Rectal smooth muscle tissue (tissue), 1 donor: ENCODE results near the gene SLC7A8.

Source experiments
- H3K27ac ChIP-seq: one replicate; pipeline ENCODE4 v1.7.0; 2013; ENCODE audit warnings: low read depth, low read length, inconsistent platforms
- H3K27me3 ChIP-seq: one replicate; pipeline ENCODE4 v1.7.0; 2013; ENCODE audit warnings: low read length; ENCODE audit not compliant: control insufficient read depth, insufficient read depth
- H3K36me3 ChIP-seq: one replicate; pipeline ENCODE4 v1.7.0; 2013; ENCODE audit warnings: low read length; ENCODE audit not compliant: control insufficient read depth, insufficient read depth
- H3K4me1 ChIP-seq: one replicate; pipeline ENCODE4 v1.7.0; 2013; ENCODE audit warnings: low read length; ENCODE audit not compliant: control insufficient read depth, insufficient read depth
- H3K4me3 ChIP-seq: one replicate; pipeline ENCODE4 v1.7.0; 2013; ENCODE audit warnings: low read length
- H3K9ac ChIP-seq: one replicate; pipeline ENCODE4 v1.7.0; 2013; ENCODE audit warnings: low read length

The SLC7A8 gene

DNA sequence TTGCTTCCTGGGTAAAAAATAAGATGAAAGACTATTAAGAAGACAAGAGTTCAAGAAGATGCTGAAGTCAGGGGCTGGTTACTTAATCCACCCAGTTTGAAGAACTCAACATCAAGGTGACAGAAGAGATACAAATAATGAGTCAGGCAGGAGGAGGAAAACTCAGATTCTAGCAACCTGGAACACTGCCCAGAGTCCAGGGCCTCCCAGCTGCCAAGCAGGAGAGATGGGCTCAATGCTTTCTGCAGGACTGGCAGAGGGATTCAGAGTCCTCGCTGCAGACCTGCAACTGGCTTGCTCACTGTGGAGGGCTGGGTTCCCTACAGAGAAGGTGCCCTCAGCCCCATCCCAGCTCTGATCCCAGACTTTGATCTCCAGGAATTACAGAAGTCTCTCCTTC, 35.8 kb downstream of the SLC7A8 start:
- H3K4me3 ChIP-seq, result no peak overlapping the region
- H3K27ac ChIP-seq, result peak overlapping the region; percentile 2
- no peaks in the 10 kb centered on the region for H3K27me3 ChIP-seq
- no peaks in the 10 kb centered on the region for H3K36me3 ChIP-seq
- no peak overlapping the region for H3K9ac ChIP-seq
- peaks cover 2% of the 10 kb centered on the region for H3K4me1 ChIP-seq

DNA sequence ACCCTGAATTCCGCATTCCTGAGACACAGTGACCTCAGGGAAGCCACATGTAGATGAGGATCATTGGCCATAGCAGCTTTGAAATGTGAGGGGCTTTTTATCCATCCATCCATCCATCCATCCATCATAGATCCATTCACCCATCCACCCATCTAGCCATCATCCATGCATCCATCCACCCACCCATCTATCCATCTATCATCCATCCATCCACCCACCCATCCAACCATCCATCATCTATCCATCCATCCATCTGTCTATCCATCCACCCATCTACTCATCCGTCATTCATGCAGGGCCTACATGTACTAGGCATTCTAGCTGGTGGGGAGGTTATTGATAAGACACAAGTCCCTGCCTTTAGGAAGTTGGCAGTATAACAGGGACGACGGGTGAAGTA, 36.5 kb downstream of the SLC7A8 start:
- Histone ChIP-seq H3K27ac (no peak overlapping the region), H3K27me3 (no peaks in the 10 kb centered on the region), H3K4me3 (no peak overlapping the region), H3K4me1 (peaks cover 7% of the 10 kb centered on the region), H3K9ac (no peak overlapping the region), H3K36me3 (no peaks in the 10 kb centered on the region)

DNA sequence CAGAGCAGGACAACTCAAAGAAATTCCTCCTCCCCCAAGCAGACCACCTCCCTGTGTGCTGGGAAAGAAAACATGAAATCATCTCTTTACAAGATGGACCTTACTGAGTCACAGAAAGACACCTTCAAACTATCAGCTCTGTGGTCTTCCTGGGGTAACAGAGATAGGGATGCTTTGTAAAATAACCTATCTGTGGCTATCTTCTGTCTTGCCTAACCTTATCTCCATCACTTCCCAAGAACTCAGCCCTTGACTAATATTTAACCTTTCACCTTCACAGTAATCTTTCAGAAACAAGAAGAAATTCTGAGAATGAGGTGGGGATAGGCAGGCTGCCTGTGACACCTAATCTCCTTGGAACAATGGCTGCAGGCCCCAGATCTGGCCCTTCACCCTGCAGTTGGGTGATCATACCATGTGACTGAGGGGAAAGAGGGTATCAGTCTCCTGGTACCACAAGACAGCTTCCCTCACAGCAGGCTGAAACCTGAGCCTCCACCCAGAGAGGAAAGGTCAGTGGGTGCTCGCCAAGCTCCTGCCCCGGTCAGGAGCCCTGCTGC, 37.0 kb downstream of the SLC7A8 start:
- no peak overlapping the region for H3K27ac ChIP-seq
- no peaks in the 10 kb centered on the region for H3K27me3 ChIP-seq
- peaks cover 11% of the 10 kb centered on the region for H3K4me1 ChIP-seq
- no peak overlapping the region for H3K4me3 ChIP-seq
- H3K36me3 ChIP-seq, result no peaks in the 10 kb centered on the region
- H3K9ac ChIP-seq, result no peak overlapping the region

DNA sequence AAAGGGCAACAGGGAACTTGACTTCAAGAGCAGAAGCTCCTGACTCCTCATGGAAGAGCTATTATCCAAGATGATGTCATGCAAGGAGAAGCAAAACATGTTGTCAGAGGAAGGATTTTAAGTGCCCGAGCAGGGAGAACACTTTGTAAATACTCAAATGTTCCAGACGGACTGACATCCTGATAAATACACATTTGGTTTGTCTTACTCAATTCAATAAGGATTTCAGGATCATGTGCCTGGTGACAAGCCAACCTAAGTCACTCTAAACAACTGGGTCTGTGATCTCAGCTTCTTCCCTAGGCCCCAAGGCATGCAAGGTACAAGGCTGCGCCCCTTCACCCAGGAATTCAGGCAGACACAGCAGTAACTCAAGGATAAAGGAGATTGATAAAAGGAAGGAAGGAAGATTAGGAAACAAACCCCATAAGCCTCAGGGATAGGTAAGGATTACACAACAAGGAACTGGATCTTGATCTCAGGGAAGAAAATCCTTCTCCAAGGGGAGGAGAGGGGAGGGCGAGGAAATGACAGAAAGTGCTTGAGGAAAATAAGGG, 37.6 kb downstream of the SLC7A8 start:
- H3K27me3 ChIP-seq, result no peaks in the 10 kb centered on the region
- peaks cover 11% of the 10 kb centered on the region for H3K4me1 ChIP-seq
- no peak overlapping the region for H3K27ac ChIP-seq
- H3K36me3 ChIP-seq, result no peaks in the 10 kb centered on the region
- no peak overlapping the region for H3K9ac ChIP-seq
- H3K4me3 ChIP-seq, result no peak overlapping the region

DNA sequence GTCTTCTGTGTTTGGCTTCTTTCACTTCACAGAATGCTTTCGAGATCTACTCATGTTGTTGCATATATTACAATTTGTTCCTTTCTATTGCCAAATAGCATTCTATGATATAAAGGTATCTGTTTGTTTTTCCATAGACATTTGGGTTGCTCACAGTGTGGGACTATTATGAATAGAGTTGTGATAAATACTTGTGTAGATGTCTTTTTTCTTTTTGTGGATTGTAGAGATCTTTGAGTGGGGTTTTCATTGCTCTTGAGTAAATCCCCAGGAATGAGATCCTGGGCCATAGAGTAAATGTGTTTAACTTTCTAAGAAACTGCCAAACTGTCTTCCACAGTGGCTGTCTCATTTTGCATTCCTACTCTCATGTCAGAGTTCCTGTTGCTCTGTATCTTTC, 39.5 kb downstream of the SLC7A8 start:
- Histone ChIP-seq H3K36me3 (no peaks in the 10 kb centered on the region), H3K4me3 (no peak overlapping the region), H3K27ac (no peak overlapping the region), H3K27me3 (no peaks in the 10 kb centered on the region), H3K9ac (no peak overlapping the region), H3K4me1 (peaks cover 19% of the 10 kb centered on the region)

DNA sequence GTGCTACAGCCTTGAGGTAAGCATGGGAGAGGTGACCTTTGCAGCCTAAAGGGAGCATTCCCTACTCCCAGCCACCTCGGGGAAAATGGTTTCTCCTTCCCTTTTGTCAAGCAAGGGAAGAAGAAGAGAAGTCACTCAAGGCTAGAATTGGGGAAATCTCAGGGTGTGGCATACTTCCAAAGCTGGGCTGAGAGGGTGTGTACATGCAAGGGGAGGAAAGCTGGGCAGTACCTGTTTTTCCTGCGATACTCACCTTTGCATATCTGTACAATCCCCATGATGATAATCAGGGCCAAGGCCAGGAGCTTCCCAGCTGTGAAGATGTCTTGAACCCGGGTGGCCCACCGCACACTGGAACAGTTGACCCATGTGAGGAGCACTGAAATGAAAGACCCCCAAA, 40.6 kb downstream of the SLC7A8 start:
- H3K27me3 ChIP-seq, result no peaks in the 10 kb centered on the region
- H3K27ac ChIP-seq, result no peak overlapping the region

DNA sequence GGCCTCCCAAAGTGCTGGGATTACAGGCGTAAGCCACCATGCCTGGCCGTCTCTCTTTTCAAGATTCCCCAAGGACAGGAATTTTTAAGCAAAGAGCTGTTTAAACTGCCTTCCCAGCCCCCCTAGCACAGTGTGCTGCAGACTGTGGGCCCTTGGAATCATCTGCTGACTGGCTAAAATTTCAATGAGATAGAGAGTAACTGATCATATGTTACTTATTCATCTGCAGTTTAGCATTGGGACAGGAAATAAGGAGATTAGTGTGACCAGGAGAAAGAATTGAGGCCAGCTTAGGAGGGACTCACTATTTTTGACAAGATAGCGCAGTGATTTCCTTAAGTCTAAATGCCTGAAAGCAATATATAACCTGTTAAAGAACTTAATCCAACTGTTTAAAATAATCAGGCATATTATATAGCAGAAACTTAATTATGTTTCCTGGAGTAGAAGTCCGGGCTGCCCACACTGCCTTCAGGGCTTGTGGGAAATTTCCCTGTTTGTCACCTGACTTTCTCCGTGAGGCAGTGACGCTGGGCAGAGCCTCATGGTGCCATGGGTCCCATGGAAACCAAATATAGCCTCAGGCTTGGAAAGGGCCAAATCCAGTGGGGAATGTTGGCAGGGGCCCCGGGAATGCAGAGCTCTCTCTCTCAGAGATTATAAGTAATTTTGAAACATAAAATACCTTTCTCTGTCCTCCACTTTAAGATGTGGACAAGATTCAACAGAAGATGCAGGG, 41.6 kb downstream of the SLC7A8 start:
- peak overlapping the region; percentile 30 for H3K27ac ChIP-seq

More for the DNA sequence above, 40.6 kb downstream of the SLC7A8 start:
- Histone ChIP-seq H3K9ac (no peak overlapping the region), H3K36me3 (no peaks in the 10 kb centered on the region), H3K4me1 (peaks cover 19% of the 10 kb centered on the region), H3K4me3 (no peak overlapping the region)

DNA sequence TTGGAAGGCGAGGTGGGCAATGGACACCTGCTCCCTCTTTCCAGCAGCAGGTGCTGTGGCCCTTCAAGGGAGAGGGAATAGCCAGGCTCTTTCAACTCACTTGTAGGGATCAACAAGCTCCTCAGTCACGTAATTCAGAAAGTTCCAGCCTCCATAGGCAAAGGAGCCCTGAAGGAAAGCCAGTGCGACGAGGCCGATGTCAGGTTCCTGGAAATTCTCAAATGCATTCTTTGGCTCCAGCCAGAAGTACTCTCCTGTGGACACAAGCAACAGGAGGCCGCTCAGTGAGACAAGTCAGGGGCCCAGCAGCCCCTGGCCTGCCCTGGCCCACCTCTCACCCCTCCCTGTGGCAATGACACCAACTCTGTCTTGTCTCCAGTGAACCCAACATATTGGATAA, 43.1 kb downstream of the SLC7A8 start:
- peaks cover 19% of the 10 kb centered on the region for H3K4me1 ChIP-seq
- no peaks in the 10 kb centered on the region for H3K27me3 ChIP-seq
- no peak overlapping the region for H3K9ac ChIP-seq
- no peak overlapping the region for H3K4me3 ChIP-seq
- H3K36me3 ChIP-seq, result no peaks in the 10 kb centered on the region
- peak overlapping the region; percentile 74 for H3K27ac ChIP-seq

More for the DNA sequence above, 41.6 kb downstream of the SLC7A8 start:
- Histone ChIP-seq H3K27me3 (no peaks in the 10 kb centered on the region), H3K36me3 (no peaks in the 10 kb centered on the region), H3K9ac (no peak overlapping the region), H3K4me1 (peaks cover 19% of the 10 kb centered on the region), H3K4me3 (no peak overlapping the region)

DNA sequence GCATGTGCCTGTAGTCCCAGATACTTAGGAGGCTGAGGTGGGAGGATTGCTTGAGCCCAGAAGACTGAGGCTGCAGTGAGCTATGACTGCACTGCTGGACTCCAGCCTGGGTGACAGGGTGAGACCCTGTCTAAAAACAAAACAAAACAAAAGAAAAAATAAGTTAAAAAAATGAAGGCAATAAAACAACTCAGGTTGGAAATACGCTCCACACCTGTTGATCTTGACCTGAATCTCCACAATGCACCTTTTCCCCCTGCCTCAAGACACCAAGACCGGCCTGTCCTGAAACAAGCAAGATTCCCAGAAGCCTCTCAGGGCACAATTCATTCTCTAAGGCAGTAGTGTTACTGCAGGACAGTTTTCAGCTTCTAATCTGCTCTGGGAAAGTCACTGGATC, 43.6 kb downstream of the SLC7A8 start:
- peak overlapping the region; percentile 74 for H3K27ac ChIP-seq

DNA sequence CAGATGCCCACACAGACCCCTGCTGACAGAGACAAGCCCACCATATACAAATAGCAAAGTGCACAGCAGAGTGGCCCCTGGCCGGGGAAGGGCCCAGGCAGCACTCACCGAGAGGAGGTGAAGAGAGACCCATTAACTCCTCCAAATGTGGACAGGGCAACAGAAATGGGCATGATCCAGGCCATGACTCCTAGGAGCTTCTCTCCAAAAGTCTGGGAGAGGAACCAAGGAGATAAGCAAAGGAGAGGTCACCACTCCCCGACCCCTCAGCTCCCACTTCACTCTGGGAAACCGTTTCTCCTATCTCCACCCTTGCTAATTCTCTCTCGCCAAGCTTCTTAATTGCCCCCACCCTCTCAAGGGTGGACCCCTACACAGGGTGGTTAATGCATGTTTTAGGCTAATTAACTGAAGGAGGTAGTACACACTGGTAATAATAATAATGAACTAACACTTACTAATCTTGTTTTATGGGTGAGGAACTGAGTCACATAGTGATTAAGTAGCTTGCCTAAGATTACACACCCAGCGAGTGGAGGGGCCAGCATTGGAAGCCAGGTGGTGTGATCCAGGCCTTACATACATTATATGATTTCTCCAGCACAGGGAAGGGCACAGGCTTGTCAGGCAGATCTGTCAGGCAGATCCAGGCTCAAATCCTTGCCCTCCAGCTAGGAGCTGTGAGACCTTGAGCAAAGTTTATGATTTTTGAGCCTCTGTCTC, 45.5 kb downstream of the SLC7A8 start:
- H3K27me3 ChIP-seq, result no peaks in the 10 kb centered on the region
- peaks cover 19% of the 10 kb centered on the region for H3K4me1 ChIP-seq
- H3K4me3 ChIP-seq, result no peak overlapping the region
- H3K27ac ChIP-seq, result no peak overlapping the region
- H3K9ac ChIP-seq, result no peak overlapping the region
- H3K36me3 ChIP-seq, result no peaks in the 10 kb centered on the region

More for the DNA sequence above, 43.6 kb downstream of the SLC7A8 start:
- H3K27me3 ChIP-seq, result no peaks in the 10 kb centered on the region
- H3K4me1 ChIP-seq, result peaks cover 19% of the 10 kb centered on the region
- no peak overlapping the region for H3K4me3 ChIP-seq
- H3K36me3 ChIP-seq, result no peaks in the 10 kb centered on the region
- H3K9ac ChIP-seq, result no peak overlapping the region

DNA sequence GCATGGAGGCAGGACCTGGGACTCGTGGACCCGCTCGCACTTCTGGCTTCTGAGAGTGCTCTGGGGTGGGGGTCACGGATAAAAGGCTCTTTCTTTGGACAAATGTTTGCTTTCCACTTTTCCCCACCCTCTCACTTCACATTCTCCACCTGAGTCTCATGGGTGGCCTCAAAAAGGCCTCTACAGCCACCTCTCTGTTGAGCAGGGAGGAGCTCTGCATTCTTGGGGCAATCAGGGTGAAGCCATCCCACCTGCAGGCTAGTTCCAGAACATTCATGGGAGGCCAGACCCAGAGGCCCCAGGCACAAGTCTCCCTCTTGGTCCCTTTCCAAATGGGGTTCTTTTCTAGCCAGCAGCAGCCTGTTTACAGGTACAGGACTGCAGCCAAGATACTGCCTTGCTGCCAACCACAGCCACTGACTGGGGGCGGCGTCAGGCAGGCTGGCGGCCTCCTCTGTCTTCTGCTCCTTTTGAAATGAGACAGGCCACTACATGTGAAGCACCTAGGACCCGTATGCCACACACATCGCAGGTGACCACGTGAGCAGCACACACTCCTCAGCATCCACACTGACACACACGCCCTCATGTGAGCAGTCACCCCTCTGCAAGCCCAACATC, 46.2 kb downstream of the SLC7A8 start:
- Histone ChIP-seq H3K36me3 (no peaks in the 10 kb centered on the region), H3K27ac (no peak overlapping the region), H3K4me3 (no peak overlapping the region), H3K4me1 (peaks cover 15% of the 10 kb centered on the region), H3K9ac (no peak overlapping the region), H3K27me3 (no peaks in the 10 kb centered on the region)

DNA sequence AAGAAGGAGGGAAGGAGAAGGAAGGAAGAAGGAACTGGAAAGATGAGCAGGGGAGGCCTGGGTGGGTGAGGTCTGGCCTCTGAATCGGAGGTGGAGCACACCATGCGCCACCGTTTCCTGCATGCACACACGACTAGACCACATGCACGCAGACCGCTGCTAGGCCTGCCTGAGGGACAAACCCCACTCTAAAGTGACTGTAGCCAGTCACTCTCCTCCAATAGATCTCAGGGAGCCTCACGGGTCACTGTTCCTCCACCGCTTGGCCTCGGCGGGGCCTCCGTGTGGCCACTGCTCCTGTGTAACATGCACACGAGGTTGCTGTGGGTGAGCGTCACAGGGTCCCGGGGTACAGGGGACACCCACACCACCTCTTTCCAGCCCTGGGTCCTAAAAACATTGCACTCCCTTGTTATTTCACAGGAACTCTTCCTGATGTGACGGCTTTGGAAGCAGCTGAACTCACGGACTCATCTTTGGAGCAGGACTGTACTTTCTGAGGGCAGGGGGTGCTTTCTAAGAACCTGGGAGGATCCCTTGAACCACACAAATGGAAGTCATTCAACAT, 46.8 kb downstream of the SLC7A8 start:
- H3K4me3 ChIP-seq, result no peak overlapping the region
- H3K36me3 ChIP-seq, result no peaks in the 10 kb centered on the region

More for the DNA sequence above, 46.8 kb downstream of the SLC7A8 start:
- peaks cover 8% of the 10 kb centered on the region for H3K4me1 ChIP-seq
- no peaks in the 10 kb centered on the region for H3K27me3 ChIP-seq
- no peak overlapping the region for H3K9ac ChIP-seq
- no peak overlapping the region for H3K27ac ChIP-seq
